Measurements from ENCODE around the gene ADAMTSL3.

Gene ADAMTSL3

GRCh38 chr15:83653639-83654378, at the start of gene ADAMTSL3:
Gene ADAMTSL3 (plus strand): TSS chr15:83654123. CDS start chr15:83655762, 1,639 bp downstream.
- no peak for FAIRE-seq

- FAIRE-seq = no peak
These were observed 49.4 kb upstream of the ADAMTSL3 start for GRCh38 chr15:83604549-83604948.

GRCh38 chr15:83605111-83605945, 48.6 kb upstream of the ADAMTSL3 start:
- no peak for FAIRE-seq

- no peak for FAIRE-seq
These were observed 43.8 kb upstream of the ADAMTSL3 start for GRCh38 chr15:83610132-83610531.

GRCh38 chr15:83610901-83611685, 42.8 kb upstream of the ADAMTSL3 start:
- FAIRE-seq = no peak

- FAIRE-seq = no peak
These were observed 41.7 kb upstream of the ADAMTSL3 start for GRCh38 chr15:83612226-83612625.

- FAIRE-seq = no peak
These were observed 40.9 kb upstream of the ADAMTSL3 start for GRCh38 chr15:83612898-83613635.

GRCh38 chr15:83613714-83614113, 40.2 kb upstream of the ADAMTSL3 start:
- no peak for FAIRE-seq

GRCh38 chr15:83616840-83617239, 37.1 kb upstream of the ADAMTSL3 start:
- no peak for FAIRE-seq

- no peak for FAIRE-seq
These were observed 27.6 kb upstream of the ADAMTSL3 start for GRCh38 chr15:83626171-83626802.

GRCh38 chr15:83631534-83631933, 22.4 kb upstream of the ADAMTSL3 start:
- no peak for FAIRE-seq

GRCh38 chr15:83643201-83643600, 10.7 kb upstream of the ADAMTSL3 start:
- no peak for FAIRE-seq

GRCh38 chr15:83644439-83644838, 9.5 kb upstream of the ADAMTSL3 start:
- no peak for FAIRE-seq

- FAIRE-seq = no peak
These were observed 3.1 kb upstream of the ADAMTSL3 start for GRCh38 chr15:83650831-83651230.

- no peak for FAIRE-seq
These were observed 2.4 kb upstream of the ADAMTSL3 start for GRCh38 chr15:83651541-83651940.

GRCh38 chr15:83652626-83653204, 1.2 kb upstream of the ADAMTSL3 start:
- FAIRE-seq = no peak

GRCh38 chr15:83653288-83653638, 660 bp upstream of the ADAMTSL3 start:
- FAIRE-seq = no peak

- no peak for FAIRE-seq
These were observed 685 bp downstream of the ADAMTSL3 start for GRCh38 chr15:83654379-83655236.

- FAIRE-seq = no peak
These were observed 1.3 kb downstream of the ADAMTSL3 start for GRCh38 chr15:83655237-83655616.

- no peak for FAIRE-seq
These were observed 2.3 kb downstream of the ADAMTSL3 start for GRCh38 chr15:83656192-83656591.
